GM18951 (cell line): Measurements from ENCODE around the gene BCL2.

Source experiments
- POLR2A ChIP-seq: IDR thresholded peaks from 4 replicates; pipeline ENCODE4 v1.6.1; 2011; ENCODE audit warnings: mild to moderate bottlenecking; ENCODE audit not compliant: insufficient read length, insufficient read depth; ENCODE audit errors: extremely low read depth
- in situ Hi-C: fragments of 300-500 bp; cut with MboI; formaldehyde crosslinking; loops from one replicate; pipeline ENCODE4 v1.12.0; 2022; ENCODE audit warnings: low sequenced_read_pairs, mixed read lengths, inconsistent platforms; ENCODE audit not compliant: unreplicated experiment

Gene BCL2

GRCh38 chr18:63262369-63263335 lies 56.9 kb downstream of the BCL2 start:
- in situ Hi-C loops = no loop called here
- no peak for TF ChIP-seq POLR2A

- TF ChIP-seq POLR2A = no peak
- in situ Hi-C loops = no loop called here
Measured at GRCh38 chr18:63261029-63261428, 58.5 kb downstream of the BCL2 start.

- no peak for TF ChIP-seq POLR2A
- in situ Hi-C loops = no loop called here
Measured at GRCh38 chr18:63260380-63260754, 59.2 kb downstream of the BCL2 start.

- no peak for TF ChIP-seq POLR2A
- in situ Hi-C loops = no loop called here
Measured at GRCh38 chr18:63259567-63260379, 59.8 kb downstream of the BCL2 start.

- in situ Hi-C loops = no loop called here
- no peak for TF ChIP-seq POLR2A
Measured at GRCh38 chr18:63258749-63259566, 60.6 kb downstream of the BCL2 start.

GRCh38 chr18:63257453-63257852 lies 62.1 kb downstream of the BCL2 start:
- no peak for TF ChIP-seq POLR2A
- in situ Hi-C loops = no loop called here

- no peak for TF ChIP-seq POLR2A
- in situ Hi-C loops = no loop called here
Measured at GRCh38 chr18:63255435-63255834, 64.1 kb downstream of the BCL2 start.

- TF ChIP-seq POLR2A = no peak
- in situ Hi-C loops = no loop called here
Measured at GRCh38 chr18:63254716-63255399, 64.7 kb downstream of the BCL2 start.

GRCh38 chr18:63253428-63254372 lies 65.9 kb downstream of the BCL2 start:
- TF ChIP-seq POLR2A = no peak
- in situ Hi-C loops = no loop called here

GRCh38 chr18:63253014-63253413 lies 66.6 kb downstream of the BCL2 start:
- in situ Hi-C loops = no loop called here
- TF ChIP-seq POLR2A = no peak

GRCh38 chr18:63249771-63250170 lies 69.8 kb downstream of the BCL2 start:
- in situ Hi-C loops = no loop called here

More at GRCh38 chr18:63249771-63250170, 69.8 kb downstream of the BCL2 start:
- no peak for TF ChIP-seq POLR2A
